GM18502 (cell line): ENCODE results near the gene OBSL1.

Experiments
- ATAC-seq: cut with Tn5 transposase; IDR thresholded peaks from one replicate; pipeline ENCODE4 v1.9.1; 2021; ENCODE audit warnings: mild to moderate bottlenecking; ENCODE audit not compliant: unreplicated experiment, poor library complexity

OBSL1 gene

DNA sequence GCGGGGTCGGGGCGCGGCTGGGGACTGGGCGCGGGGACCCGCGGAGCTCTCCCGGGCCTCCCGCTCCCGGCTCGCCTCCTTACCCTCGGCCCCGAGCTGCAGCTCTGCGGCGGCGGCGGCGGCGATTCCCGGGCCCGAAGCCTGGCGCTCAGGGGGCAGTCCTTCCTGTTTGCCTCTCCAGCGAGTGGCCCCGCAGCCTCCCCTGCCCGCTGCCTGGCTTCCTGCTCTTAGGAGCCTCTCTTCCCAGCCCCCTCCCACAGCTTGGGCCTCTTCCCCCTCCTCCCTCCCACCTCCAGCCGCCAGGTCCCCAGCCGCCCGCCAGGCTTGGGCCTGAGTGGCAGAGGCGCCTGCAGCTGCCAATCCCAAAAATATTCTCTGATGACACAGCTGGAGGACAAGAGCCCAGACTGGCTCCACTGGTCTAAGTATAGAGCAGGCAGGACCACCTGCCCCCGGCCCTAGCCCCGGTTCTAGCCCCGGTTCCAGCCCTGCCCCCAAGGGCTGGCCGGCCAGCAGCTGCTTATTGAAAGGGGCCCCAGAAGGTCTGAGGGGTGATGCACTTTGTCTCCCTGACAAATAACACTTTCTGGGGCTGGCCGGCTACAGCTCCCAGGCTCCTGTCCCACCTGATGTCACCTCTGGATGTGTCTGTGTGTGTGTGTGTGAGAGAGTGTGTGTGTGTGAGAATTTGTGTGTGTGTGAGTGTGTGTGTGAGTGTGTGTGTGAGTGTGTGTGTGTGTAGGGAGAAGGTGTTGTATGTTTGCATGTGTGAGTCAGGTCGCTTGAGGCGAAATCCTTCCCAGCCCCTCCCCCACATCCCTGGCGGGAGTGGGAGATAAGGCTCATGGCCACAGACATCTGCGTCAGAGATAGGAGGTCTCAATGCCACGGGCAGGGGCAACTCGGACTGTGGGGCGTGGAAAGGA lies at the start of gene OBSL1:
Gene OBSL1 (minus strand): TSS at position 229 of the 926 bp plus-strand sequence. CDS start 307 bp downstream, outside the sequence.
- no peak for ATAC-seq

DNA sequence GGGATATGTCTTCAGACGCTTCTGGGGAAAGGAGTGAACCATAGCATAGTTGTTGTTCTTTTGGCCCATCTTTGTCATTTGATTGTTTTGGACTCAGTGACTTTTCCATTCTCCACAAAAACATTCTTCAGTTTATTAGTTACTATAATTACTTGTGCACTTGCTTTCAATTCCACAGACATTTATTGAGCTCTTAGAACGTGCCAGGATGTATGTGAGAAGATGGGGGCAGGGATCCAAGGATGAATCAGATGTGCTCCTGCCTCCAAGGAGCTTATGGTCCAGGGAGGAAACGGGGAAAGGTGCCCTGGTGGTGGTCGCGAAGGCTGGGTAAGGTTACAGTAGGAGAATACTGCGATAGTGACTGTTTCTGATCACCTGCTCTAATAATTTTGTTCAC lies 49.2 kb upstream of the OBSL1 start:
- no peak for ATAC-seq

DNA sequence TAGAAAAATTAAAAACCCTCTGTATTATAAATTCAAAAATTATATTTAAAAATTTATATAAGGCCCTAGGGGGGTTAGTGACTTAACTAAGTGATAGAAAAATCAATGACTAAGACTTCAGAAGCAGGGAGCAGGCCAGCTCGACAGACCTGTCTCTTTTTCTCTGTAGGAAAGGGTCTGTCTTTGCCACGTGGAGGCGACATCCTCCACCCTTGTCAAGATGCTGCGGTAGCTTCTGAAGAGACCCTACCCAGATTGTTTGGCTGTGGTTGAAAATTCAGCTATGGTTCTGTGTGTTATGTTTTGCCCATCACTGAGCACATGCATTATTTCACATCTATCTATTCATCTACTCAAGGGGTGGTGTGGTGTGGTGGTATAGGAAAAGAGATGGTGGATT lies 47.9 kb upstream of the OBSL1 start:
- ATAC-seq: no peak

DNA sequence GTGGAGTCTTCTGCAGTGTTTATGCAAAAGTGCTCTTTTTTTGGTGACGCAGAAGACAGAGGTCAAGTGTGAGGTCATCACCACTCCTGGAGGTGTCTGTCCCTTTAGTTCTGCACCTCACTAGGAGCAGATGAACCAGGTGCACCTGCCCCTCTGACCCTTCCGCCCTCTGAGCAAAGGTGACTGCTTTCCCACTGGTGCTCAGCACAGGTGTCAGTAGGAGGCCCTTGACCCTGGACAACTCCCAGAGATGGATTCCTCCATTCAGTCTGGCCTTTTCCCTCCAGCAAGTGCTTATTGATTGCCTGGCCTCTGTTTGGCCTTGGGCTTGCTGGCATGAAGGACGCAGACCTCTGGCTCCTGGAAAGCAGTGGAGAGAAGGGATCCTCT lies 47.4 kb upstream of the OBSL1 start:
- ATAC-seq: no peak

DNA sequence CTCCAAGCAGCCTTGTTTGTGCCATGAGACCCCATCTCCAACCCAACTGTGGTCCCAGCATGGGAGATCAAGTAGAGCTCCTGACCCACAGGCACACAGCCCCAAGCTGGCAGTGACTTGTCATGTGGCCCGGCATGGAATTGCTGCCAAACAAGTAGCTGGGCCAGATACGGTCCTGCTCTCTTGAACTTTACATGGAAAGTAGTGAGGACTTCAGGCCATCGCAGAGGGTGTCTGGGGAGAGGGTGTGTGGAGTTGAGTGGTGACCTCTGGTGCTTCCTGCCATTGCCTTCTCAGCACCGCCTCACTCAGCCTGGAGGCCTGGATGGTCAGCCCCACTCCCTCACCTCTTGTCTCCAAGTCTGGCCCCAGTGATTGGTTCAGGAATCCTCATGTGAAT lies 45.2 kb upstream of the OBSL1 start:
- no peak for ATAC-seq

DNA sequence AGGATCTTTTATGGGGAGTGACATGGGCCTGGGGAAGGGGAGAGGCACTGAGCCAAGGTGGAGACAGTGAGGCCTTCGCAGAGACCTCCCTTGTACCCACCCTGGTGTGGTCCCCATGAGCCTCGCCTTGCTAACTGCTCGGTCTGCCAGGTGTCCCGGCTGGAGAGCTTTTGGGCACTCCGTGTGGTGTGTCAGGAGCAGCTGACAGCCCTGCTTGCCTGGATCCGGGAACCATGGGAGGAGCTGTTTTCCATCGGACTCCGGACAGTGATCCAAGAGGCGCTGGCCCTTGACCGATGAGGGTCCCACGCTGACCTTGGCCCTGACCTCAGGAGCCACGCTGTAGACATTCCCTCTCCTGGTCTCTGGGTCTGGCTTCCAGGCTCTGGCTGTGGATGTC lies 44.6 kb upstream of the OBSL1 start:
- no peak for ATAC-seq

DNA sequence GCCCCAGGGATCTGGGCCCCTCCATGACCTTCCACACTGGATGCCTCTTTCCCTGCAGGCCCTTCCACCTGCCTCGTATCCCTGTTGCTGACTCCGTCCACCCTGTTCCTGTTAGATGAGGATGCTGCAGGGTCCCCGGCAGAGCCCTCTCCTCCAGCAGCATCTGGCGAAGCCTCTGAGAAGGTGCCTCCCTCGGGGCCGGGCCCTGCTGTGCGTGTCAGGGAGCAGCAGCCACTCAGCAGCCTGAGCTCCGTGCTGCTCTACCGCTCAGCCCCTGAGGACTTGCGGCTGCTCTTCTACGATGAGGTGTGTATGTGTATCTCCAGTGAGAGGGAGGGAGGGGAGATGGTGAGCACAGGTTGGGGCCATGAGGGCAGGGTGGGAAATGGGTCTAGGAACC lies 43.7 kb upstream of the OBSL1 start:
- no peak for ATAC-seq

DNA sequence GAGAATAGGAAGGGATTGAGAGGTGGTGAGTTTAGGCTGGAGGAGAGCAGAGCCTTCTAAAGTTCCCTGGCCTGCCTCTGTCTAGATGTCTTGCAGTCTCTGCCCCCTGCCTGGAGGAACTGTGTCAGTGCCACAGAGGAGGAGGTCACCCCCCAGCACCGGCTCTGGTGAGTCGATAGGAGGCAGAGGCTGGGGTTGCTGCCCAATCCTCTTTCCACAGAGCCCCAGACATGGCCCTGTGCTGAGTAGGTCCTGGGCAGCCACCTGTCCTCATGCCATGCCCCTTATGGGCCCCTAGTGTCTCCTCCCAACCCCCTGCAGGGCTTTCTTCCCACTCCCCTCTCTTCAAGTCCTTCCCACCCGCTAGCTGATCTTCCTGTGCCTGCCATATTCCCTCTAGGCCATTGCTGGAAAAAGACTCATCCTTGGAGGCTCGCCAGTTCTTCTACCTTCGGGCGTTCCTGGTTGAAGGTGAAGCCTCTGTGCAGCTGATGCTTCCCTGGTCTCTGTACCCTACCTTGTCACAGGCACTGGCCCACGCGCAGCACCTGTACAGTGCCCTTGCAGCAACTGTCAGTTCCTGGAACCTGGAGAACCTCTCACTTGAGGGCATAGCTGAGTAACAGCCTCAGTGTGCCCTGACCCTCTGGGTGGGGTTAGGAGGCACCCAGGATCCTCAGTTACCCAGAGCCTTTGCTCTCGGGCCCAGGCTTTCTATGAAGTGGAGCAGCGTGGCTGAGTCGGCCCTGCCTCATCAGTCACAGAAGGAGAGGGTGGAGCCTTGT lies 42.9 kb upstream of the OBSL1 start:
- ATAC-seq: no peak

DNA sequence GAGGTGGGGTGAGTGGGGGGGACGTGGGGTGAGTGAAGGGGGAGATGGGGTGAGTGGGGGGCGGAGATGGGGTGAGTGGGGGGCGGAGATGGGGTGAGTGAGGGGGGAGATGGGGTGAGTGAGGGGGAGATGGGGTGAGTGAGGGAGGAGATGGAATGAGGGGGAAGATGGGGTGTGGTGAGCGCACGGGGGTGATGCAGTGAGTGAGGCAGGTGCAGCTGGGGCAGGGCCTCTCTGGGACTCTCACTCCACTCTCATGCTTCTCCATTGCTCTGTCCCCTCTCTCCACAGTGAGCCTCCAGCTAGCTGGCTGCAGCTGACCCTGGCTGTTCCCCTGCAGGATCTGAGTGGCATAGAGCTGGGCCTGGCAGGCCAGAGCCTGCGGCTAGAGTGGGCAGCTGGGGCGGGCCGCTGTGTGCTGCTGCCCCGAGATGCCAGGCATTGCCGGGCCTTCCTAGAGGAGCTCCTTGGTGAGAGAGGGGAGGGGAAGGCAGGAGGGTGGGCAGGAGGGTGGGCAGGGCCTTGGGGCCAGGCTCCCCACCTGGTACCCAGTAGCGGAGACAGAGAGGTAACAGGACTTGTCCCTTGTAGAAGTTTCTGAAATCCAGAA lies 42.2 kb upstream of the OBSL1 start:
- ATAC-seq: no peak

DNA sequence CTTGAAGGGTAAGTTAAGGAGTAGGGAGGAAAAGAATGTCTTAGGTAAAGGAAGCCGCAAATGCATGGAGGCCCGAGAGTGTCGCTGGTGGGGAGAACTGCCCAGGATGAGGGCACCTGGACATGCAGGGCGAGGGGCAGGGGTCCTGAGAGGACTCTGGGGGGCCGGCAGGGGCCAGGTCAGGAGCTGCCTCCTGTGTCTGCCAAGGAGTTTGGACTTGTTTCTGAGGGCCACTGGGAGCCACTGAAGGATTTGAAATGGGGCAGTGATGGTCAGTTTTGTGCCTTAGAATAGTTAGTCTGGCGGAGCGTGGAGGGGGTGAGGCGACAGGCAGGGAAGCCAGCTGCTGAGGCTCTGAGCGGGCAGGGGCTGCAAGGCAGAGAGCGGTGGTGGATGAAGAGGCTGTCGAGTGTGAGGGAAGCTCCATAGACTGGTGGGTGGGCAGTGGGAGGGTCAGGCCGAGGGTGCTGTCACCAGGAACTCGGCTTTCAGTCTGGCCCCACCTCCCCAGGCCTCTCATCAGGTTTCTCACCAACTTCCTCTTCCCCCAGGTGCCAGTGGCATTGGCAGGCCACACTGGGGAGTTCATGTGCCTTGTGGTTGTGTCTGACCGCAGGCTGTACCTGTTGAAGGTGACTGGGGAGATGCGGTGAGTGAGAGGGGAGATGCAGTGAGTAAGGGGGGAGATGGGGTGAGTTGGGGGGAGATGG lies 41.4 kb upstream of the OBSL1 start:
- no peak for ATAC-seq

DNA sequence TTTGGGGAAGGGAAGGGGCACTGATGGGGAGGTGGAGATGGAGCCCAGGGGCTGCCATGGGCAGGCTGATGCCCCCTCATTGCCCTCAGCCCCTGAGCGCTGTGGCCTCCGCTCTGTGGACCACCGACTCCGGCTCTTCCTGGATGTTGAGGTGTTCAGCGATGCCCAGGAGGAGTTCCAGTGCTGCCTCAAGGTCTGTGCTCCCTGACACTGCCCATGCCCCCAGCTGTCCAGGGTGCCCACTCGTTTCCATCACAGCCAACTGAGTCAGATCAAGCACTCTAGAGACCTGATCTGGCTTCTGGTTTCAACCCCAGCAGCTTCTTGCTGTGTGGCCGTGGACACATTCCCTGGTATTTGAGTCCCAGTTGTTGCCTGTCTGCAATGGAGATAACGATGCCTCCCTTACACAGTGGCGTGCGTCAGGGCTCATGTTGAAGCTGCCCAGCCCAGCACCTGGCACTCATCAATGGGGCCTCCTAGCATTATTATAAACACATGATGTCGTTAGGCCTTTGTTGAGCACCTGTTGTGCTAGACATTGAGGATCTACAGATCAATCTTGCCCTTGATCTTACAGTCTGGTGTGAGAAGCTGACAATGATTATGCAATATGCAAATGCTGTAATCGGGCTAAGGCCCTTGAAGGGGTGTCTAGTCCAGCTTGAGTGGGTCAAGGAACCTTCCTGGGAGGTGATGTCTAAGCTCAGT lies 40.7 kb upstream of the OBSL1 start:
- no peak for ATAC-seq

DNA sequence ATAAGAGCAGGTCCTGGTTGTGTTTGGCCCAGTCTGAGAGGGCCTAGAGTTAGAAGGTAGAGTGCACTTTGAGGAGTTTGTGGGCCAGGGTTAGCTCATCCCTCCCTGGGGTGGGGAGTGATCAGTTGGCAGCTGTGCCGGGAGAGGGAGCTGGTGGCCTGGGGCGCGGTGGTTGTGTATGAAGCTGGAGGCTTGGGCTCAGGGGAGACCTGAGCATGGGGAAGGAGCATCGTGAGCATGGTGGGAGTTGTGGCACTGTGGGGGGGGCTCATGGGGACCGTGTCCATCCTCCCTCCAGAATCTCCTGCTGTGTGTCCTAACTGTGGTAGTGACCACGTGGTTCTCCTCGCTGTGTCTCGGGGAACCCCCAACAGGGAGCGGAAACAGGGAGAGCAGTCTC lies 40.0 kb upstream of the OBSL1 start:
- no peak for ATAC-seq

DNA sequence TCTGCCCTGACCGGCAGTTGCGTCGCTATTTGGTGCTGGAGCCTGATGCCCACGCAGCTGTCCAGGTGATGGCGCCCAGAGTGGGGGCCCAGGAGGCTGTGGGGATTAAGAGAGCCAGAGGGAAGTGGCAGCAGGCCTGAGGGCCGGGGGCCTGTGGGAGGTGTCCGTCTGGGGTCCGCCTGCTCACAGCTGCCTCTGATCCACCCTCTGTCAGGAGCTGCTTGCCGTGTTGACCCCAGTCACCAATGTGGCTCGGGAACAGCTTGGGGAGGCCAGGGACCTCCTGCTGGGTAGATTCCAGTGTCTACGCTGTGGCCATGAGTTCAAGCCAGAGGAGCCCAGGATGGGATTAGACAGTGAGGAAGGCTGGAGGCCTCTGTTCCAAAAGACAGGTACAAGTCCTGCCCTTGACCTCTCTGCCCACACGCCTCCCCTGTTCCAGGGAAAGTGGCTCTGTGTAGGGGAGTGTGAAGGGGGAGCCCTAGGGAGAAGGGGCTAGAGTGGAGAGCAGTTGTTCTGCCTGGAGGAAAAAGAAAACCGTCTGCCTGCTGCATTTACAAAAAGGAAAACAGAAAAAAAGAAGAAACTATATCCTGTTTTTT lies 37.9 kb upstream of the OBSL1 start:
- no peak for ATAC-seq

DNA sequence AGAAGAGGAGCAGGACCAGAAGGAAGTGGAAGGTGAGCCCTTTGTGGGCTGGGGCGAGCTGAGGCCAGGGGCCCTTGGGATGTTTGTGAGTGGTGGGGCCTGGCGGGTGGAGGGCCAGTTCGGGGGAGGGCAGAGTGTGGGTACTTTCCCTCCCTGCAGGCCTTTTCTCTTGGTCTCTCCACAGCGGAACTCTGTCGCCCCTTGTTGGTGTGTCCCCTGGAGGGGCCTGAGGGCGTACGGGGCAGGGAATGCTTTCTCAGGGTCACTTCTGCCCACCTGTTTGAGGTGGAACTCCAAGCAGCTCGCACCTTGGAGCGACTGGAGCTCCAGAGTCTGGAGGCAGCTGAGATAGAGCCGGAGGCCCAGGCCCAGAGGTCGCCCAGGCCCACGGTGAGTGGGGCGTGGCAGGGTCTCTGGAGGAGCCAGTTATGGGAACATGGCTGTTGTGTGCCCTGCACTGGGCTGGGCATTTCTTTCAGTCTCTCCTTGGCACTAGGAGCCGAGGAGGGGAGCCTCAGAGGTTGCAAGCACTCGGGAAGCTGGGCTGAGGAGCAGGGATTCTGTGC lies 37.1 kb upstream of the OBSL1 start:
- ATAC-seq: no peak

DNA sequence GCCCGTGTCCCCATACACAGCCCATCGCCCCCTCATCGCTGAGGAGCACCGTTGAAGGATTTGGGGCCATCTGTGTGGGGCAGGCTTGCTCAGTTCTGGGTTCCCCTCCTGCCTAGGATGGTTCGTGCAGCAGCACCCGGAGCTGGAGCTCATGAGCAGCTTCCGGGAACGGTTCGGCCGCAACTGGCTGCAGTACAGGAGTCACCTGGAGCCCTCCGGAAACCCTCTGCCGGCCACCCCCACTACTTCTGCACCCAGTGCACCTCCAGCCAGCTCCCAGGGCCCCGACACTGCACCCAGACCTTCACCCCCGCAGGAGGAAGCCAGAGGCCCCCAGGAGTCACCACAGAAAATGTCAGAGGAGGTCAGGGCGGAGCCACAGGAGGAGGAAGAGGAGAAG lies 36.6 kb upstream of the OBSL1 start:
- ATAC-seq: no peak

DNA sequence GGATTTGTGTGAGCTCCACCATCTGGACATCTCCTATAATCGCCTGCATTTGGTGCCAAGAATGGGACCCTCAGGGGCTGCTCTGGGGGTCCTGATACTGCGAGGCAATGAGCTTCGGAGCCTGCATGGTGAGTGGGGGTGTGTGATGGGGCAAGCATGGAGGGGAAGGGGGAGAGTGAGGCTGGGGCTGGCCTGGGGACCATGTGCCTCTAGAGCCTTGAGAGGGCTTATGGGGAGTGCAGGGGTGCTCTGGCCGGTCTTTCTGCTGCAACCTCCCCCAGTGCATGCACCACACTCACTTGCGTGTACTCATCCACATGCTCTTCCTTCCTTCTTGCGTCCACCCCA lies 34.2 kb upstream of the OBSL1 start:
- no peak for ATAC-seq

DNA sequence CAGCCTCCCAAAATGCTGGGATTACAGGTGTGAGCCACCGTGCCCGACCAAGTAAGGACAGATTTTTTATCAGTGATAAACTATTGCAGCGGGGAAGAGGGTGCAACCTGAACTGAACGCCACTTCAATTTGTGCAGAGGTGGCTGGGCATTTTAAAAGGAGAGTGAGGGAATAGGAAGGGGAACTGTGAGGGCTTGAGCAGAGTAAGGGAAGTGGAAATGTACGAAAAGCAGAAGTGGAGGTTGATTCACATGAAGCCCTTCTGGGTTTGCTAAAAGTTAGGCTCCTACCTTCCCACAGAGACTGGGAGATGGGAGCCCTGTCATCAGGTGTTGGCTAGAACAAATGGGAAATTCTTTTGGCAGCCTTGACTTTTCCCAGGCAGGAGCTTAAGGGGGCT lies 32.4 kb upstream of the OBSL1 start:
- ATAC-seq: no peak

DNA sequence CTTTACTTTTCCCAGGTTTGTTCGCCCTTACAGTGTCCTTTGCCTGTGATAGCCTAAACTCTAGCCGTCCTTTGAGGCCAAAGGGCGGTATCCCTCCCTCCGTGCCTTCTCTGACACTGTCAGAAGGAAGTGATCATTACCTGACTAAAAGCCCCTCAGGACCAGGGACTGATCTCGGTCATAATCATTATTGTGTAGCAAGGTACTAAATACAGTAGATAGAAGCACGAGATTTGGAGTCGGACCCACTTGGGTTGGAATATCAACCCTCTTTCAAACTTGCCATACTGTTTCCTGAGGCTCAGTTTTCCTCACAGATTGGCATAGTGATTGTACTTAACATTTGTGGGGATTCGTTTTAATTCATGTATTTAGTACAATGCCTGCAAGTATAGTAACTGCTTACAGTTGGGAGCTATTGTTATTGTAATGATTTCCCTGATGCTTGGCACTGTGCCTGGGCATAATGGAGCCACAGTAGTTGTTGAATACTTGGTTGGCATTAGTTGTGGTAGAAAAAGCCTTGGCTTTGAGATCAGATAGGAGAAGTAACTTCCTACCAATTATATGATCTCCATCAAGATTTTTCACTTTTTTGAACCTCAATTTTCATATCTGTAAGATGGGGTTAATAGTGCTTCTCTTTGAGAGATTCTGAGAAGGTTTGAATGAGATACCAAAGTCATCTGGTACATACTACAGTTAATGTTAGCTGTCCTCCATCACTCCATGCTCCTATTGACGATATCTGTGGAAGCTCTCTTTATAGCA lies 27.2 kb upstream of the OBSL1 start:
- ATAC-seq: no peak
